Suprapubic skin (tissue), 3 donors: ENCODE data around the gene CLCN5.

Source experiments
- CTCF ChIP-seq, 2 donors: fragments of 200-600 bp in 1 of 2; fragments of 450-650 bp in 1 of 2; sonication (generic) in 1 of 2; IDR thresholded peaks; one replicate each; pipeline ENCODE4 v1.5.1; 2016 to 2019; ENCODE audit warnings: antibody characterized with exemption in 2 of 2, mild to moderate bottlenecking in 1 of 2, moderate library complexity in 1 of 2
- POLR2A ChIP-seq, 2 donors: fragments of 450-650 bp; IDR thresholded peaks; one replicate each; pipeline ENCODE4 v1.6.1; 2017; ENCODE audit warnings: antibody characterized with exemption in 2 of 2, mild to moderate bottlenecking in 2 of 2, moderate library complexity in 2 of 2

- TF ChIP-seq POLR2A (IDR thresholded peaks at IDR 0.05), result no peak
- TF ChIP-seq CTCF (IDR thresholded peaks at IDR 0.05), result no peak
Observed at GRCh38 chrX:49960061-49960460, 37.7 kb downstream of the CLCN5 start.
